ENCODE measurements around the gene DDT.
A peak's percentile ranks its signal among the peaks of the same experiment; 100 is the strongest.
"Not testable (repeated sequence)": the region's sequence is repeated elsewhere in the genome, so short reads cannot be mapped to it uniquely, and the experiment has no call there.

Gene DDT

GRCh38 chr22:23989583-23990244, 15.5 kb upstream of the DDT start:
- DNase-seq (ENCODE audit: low read depth), result peak; percentile 61

DNA sequence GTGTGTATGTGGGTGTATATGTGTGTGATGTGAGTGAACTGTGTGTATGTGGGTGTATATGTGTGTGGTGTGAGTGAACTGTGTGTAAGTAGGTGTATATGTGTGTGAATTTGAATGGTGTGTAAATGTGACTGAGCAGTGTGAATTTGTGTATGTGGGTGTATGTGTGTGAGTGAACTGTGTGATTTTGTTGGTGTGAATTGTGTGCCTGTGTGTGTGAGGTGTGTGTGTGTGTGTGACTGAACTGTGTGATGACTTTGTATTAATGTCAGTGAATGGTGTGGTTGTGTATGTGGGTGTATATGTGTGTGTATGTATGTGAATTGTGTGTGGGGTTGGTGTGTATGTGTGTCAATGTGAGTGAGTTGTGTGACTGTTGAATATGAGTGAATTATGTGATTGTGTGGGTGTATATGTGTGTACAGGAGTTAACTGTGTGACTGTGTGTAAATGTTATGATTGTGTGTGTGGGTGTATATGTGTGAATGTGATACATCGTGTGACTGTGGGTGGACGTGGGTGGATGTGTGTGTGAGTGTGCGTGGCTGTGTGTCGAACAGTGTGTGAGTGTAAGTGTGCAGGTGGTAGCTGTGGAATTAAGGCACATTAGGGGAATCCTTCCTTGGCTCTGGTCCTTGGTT, 12.4 kb upstream of the DDT start:
- DNase-seq (ENCODE audit: low read depth), result not testable (repeated sequence)

DNA sequence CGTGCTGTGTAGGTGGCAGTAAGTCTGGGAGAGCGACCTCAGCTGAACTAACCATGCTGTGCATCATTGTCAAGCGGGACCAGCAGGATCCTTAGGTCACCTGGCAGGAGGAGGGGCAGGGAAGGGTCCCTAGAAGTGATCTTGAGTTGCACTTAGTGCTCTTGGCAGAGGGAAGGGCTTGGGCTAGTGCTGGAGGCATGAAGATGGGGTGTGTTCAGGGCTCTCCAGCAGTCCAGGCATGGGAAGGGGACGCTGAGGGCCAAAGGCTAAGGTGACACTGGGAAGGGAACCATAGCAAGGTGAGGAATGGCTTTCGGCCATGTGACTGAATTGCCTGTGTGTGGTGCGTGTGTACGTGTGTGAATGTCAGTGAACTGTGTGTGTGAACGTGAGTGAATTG, 11.8 kb upstream of the DDT start:
- not testable (repeated sequence) for DNase-seq (ENCODE audit: low read depth)

DNA sequence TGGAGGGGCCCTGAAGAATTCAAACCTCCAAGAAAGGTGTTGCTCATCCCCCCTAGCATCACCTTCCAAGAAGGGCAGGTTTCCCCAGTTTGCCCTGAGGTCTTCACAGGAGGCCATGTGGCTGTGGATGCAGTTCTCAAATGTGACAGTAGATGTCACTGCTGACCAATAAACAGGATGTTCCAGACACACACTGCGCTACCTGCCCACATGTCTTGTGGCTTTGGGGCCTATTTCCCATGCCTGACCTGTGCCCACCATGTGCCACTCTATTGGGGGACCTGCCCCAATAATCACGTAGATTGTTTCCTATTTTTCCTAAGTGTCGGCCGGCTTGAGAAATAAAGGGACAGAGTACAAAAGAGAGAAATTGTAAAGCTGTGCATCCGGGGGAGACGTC, 10.2 kb upstream of the DDT start:
- peak; percentile 22 for DNase-seq (ENCODE audit: low read depth)

GRCh38 chr22:23980567-23980966, 6.3 kb upstream of the DDT start:
- DNase-seq (ENCODE audit: low read depth), result not testable (repeated sequence)

GRCh38 chr22:23979557-23980240, 5.5 kb upstream of the DDT start, which contains the start of gene GSTT2:
TSS of gene GSTT2 (plus strand) at chr22:23980134.
- DNase-seq (ENCODE audit: low read depth), result not testable (repeated sequence)

DNA sequence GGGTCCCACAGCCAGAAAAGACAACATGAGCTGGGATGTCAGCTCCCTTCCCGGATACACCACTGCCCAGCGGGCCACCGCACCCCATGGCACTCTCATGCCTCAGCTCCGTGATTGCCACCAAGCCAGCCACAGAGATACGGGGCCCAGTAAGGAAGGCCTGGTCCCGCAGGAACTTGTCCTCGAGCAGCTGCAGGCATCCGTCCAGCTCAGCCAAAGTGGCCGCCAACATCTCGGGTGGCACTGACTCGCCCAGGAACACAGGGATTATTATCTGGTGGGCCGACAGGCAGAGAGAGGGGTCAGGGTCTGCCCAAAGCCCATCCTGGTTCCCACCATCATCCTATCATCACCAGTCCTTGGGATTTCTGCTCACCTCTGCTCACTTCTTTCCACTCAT, 3.1 kb upstream of the DDT start:
- not testable (repeated sequence) for DNase-seq (ENCODE audit: low read depth)

- DNase-seq (ENCODE audit: low read depth), result not testable (repeated sequence)
Observed at GRCh38 chr22:23974836-23975352, 653 bp upstream of the DDT start.

GRCh38 chr22:23971927-23972326, 2.3 kb downstream of the DDT start:
- DNase-seq (ENCODE audit: low read depth), result not testable (repeated sequence)

DNA sequence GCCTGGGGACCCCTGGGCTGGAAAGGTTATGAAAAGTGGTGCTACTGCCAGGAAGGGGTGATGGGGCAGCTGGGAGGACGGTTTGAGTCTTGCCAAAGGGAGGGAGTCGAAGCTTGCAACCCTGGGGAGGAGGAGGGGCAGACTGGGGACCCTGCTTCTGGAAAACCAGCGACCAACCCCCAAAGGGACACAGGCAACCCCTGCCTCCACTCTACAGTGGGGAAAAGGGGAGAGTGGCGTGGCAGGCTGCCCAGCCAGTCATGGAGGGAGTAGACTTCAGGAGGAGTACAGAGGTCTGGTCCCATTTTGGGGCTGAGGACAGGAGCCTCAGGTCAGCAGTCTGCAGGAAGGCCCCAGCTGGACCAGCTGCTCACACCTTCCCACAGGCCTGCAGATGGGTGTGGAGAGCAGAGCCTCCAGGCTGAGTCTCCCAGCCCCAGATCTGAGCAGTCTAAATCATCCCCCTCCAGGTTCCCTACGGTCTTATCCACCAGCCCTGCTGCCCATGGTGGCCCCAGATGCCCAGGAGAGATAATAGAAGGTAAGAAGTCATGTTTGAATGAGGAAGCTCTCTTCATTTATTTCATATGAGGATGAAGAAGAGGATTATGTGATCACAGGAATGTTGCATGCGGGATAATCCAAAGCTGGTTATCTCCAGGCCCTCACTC, 3.3 kb downstream of the DDT start:
- no peak for DNase-seq (ENCODE audit: low read depth)

DNA sequence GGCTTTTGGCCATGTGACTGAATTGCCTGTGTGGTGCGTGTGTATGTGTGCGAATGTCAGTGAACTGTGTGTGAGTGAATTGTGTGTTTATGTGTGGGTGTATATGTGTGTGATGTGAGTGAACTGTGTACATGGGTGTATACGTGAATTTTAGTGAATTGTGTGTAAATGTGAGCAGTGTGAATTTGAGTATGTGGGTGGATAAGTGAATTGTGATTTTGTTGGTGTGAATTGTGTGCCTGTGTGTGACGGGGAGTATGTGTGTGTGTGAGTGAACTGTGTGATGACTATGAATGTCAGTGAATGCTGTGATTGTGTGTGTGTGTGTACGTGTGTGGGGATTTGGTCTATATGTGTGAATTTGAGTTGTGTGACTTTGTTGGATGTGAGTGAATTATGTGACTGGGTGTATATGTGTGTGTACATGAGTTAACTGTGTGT, 4.0 kb downstream of the DDT start:
- no peak for DNase-seq (ENCODE audit: low read depth)

GRCh38 chr22:23969071-23969470, 5.2 kb downstream of the DDT start:
- DNase-seq (ENCODE audit: low read depth), result no peak

DNA sequence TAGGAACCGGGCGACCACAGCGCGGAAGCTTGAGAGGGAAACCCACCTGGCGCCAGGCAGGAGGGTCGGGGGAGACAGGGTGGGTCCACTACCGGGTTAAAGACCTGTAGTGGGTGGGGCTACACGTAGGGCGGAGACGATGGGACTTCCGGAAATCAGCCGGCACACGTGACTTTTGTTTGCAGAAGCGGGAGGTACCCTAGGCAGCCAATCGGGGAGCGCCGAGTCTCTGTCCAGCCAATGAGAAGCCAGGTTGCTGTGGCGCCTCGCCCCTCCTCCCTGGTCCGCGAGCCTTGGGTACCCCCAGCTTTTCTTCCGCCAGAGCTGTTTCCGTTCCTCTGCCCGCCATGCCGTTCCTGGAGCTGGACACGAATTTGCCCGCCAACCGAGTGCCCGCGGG, 7.7 kb downstream of the DDT start, which contains the start of gene DDTL:
Gene DDTL, plus strand, starts transcription at position 321 of the 400 bp plus-strand sequence. Its CDS starts 27 bp downstream, at position 348.
- DNase-seq (ENCODE audit: low read depth), result not testable (repeated sequence)

DNA sequence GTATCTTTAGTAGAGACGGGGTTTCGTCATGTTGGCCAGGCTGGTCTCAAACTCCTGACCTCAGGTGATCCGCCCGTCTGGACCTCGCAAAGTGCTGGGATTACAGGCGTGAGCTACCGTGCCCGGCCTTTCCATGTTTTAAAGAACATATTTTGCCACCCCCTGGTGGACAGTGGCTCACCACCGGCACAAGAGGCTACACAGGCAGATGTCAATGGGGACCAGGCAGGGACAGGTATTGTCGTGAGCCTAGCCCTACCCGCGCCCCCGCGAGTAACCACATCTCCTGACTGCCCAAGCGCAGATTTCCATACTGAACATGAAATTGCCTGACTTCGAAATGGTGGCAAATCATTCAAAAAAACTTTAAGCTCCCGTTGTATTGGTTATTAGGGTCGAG, 8.1 kb downstream of the DDT start:
- not testable (repeated sequence) for DNase-seq (ENCODE audit: low read depth)

DNA sequence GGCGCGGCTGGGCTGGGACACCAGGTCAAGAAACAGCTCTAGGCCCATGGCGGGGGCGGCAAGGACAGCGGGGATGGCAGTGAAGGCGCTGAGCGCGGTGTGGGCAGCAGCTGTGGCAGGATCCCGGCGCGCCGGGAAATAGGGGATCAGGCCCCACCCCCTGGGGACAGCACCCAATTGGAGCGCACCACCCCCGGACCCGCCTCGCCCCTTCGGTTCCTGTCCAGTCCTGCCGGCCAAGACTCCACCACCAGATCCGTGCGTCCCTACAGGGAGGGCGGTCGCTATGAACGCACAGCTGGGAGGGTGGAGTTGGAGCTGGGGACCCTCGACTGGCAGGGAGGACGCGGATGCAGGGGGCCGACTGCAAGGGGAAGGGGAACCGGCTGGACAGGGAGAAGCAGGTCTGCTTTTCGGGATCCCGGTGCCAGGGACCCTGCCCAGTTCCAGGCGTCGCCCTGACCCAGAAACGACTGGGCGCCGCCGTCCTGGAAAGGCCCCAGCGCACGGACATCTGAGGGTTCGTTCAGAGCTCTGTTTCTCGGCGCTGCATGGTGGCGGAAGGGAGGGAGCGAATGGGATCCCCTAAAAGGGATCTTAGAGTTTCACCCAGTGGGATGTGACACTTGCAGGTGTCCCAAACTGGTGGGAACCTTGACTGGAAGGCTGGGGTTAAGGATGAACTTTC, 13.0 kb downstream of the DDT start, which contains the start of gene GSTT2B:
Gene GSTT2B, minus strand, starts transcription at position 112 of the 688 bp plus-strand sequence. Its CDS starts 64 bp downstream, at position 48.
- not testable (repeated sequence) for DNase-seq (ENCODE audit: low read depth)

DNA sequence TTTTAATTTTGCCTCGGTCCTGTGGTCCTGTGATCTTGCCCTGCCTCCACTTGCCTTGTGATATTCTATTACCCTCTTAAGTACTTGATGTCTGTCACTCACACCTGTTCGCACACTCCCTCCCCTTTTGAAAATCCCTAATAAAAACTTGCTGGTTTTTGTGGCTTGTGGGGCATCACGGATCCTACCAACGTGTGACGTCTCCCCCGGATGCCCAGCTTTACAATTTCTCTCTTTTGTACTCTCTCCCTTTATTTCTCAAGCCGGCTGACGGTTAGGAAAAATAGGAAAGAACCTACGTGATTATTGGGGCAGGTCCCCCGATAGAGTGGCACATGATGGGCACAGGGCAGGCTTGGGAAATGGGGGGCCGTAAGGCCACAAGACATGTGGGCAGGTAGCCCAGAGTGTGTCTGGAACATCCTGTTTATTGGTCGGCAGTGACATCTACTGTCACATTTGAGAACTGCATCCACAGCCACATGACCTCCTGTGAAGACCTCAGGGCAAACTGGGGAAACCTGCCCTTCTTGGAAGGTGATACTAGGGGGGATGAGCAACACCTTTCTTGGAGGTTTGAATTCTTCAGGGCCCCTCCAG, 17.8 kb downstream of the DDT start:
- DNase-seq (ENCODE audit: low read depth), result peak; percentile 50

DNA sequence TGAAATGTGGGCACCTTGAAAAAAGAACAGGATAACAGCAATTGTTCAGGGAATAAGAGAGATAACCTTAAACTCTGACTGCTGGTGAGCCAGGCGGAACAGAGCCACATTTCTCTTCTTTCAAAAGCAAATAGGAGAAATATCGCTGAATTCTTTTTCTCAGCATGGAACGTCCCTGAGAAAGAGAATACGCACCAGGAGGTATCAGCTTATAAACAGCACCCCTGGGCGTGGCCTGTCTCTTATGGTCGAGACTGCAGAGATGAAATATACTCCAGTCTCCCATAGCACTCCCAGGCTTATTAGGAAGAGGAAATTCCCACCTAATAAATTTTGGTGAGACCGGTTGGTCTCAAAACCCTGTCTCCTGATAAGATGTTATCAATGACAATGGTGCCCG, 18.4 kb downstream of the DDT start:
- DNase-seq (ENCODE audit: low read depth), result not testable (repeated sequence)

GRCh38 chr22:23954991-23955305, 19.3 kb downstream of the DDT start:
- not testable (repeated sequence) for DNase-seq (ENCODE audit: low read depth)

DNA sequence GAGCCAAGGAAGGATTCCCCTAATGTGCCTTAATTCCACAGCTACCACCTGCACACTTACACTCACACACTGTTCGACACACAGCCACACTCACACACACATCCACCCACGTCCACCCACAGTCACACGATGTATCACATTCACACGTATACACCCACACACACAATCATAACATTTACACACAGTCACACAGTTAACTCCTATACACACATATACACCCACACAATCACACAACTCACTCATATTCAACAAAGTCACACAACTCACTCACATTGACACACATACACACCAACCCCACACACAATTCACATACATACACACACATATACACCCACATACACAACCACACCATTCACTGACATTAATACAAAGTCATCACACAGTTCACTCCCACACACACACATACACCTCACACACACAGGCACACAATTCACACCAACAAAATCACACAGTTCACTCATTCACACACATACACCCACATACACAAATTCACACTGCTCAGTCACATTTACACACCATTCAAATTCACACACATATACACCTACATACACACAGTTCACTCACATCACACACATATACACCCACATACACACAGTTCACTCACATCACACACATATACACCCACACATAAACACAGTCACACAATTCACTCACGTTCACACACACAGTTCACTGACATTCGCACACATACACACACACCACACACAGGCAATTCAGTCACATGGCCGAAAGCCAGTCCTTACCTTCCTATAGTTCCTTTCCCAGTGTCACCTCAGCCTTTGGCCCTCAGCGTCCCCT, 19.8 kb downstream of the DDT start:
- not testable (repeated sequence) for DNase-seq (ENCODE audit: low read depth)

DNA sequence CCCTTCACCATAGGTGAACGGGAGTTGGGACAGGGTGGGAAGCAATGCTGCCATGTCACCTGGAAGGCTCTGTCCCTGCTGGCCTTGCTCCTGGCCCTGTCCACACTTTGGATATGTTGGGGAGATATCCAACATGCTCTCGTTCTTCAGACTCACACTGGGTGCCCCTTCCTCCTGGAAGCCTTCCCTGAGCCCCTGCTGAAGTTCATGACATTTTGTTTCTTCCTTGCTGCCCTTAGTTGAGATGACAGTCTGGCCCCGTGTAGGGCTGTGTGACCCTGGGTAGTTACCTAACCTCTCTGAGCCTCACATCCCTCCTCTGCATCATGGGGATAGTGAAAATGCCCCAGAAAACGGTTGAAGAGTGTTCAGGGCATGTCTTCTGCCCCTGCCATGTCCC, 20.8 kb downstream of the DDT start:
- not testable (repeated sequence) for DNase-seq (ENCODE audit: low read depth)
